DMS153 (cell line): ENCODE results near the gene IL36RN.

Experiments
- DNase-seq: peaks from one replicate; lab custom pipeline; 2025; lab: John Stamatoyannopoulos, UW

IL36RN gene

DNA sequence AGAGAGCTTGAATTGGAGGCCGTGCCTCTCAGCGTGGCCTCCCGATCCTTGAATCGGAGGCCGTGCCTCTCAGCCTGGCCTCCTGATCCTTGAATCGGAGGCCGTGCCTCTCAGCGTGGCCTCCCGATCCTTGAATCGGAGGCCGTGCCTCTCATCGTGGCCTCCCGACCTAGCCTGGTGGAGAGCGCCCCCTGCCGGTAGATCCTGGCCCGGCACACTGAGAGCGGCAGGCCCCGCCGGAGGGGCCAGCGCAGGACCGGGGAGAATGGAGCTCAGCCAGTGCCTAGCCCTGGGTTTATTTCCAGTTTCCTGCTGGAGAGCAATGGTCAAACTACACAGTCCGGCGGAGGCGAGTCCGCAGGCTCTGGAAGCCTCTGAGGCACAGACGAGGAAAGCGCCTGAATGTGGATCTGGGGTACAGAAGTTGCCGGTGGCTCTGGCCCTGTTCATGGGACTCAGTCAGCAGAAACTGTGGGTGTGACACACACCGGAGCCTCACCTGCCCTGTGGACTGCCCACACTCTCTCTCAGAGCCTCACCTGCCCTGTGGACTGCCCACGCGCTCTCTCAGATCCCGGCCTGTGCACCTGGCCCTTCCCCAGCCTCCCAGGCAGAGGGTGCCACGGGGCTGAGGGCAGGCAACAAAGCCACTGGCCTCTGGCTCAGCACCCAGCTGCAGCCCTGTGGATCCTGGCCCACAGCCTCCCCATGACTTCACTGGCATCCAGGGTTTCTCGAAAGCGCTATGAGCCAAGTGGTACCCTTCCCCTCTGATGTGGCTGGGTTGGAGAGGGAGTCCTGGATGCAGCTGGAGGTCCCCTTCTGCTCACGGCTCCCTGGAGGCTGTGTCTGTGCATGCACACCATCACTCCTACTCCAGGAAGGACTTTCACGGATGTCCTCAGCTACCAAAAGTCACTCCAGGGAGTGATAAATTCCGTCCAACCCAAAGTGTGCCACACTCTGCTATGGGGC, 7.8 kb upstream of the IL36RN start:
- no peak for DNase-seq

GRCh38 chr2:113052396-113052917, 6.5 kb upstream of the IL36RN start, which contains the start of gene IL36B:
IL36B (minus strand) TSS chr2:113052867.
- DNase-seq: no peak

- DNase-seq: no peak
These were observed 5.3 kb upstream of the IL36RN start for GRCh38 chr2:113053666-113054065.

- DNase-seq: no peak
These were observed 4.9 kb upstream of the IL36RN start for GRCh38 chr2:113054066-113054465.

- no peak for DNase-seq
These were observed 2.5 kb upstream of the IL36RN start for GRCh38 chr2:113056521-113056920.

- no peak for DNase-seq
These were observed 1.9 kb upstream of the IL36RN start for GRCh38 chr2:113057117-113057516.

GRCh38 chr2:113058411-113058994, 495 bp upstream of the IL36RN start:
- no peak for DNase-seq

DNA sequence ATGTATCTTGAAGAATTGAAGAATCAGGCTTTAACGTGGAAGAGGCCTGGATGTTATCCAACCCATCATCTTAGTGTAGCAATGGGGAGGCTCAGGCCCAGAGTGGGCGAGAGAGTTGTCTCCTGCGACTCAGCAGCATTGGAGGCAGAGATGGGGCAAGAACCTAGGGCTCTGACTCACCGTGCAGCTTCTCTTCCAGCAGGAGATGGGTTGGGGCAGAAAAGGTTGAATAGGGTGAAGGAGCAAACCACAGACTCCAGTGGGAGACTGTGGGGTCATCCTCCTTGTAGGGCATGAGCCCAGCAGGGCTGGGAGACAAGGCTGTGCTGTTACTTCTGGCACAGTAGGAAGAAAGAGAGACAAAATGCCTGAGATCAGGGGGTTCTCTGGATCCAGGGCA, 1.4 kb downstream of the IL36RN start:
- DNase-seq: no peak

GRCh38 chr2:113060796-113061195, 1.8 kb downstream of the IL36RN start:
- no peak for DNase-seq

DNA sequence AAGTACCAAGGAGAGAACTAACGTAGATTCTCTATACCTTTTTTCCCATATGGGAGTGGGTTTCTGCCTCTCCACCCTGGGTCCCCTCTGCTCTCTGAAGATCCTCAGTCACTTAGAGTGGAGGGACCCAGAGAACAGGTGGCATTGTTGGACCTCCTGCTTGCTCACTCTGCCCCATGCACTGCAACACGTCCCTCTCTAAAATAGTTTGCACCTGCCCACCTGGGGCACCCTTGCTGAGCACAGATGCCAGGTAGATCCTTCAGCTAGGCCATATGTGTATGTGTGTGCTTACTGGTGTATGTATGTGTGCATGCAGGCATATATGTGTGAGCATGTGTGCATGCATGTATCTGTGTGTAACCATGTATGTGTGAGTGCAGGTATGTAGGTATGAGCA, 2.2 kb downstream of the IL36RN start:
- no peak for DNase-seq

DNA sequence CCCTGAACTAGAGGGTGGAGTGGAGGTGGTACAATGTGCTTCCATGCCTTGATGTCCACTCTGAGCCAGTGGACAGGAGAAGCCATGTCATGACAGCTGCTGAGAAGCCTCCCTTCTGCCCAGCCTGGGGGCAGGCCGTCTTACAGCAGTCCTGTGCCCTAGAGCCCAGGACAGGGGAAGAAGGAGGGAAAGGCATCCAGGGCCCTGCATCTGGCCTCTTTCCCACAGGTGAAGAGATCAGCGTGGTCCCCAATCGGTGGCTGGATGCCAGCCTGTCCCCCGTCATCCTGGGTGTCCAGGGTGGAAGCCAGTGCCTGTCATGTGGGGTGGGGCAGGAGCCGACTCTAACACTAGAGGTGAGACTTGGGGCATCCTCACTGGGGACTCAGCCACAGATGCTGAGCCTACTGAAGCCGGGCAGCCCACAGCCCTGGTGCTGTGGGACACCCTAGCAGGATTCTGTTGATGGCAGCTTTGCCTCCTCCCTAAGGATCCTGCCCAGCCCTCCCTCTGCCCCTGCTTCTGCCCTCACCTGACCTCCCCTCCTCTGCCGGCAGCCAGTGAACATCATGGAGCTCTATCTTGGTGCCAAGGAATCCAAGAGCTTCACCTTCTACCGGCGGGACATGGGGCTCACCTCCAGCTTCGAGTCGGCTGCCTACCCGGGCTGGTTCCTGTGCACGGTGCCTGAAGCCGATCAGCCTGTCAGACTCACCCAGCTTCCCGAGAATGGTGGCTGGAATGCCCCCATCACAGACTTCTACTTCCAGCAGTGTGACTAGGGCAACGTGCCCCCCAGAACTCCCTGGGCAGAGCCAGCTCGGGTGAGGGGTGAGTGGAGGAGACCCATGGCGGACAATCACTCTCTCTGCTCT, 3.1 kb downstream of the IL36RN start:
- no peak for DNase-seq

- DNase-seq: no peak
These were observed 5.3 kb downstream of the IL36RN start for GRCh38 chr2:113064281-113064680.

DNA sequence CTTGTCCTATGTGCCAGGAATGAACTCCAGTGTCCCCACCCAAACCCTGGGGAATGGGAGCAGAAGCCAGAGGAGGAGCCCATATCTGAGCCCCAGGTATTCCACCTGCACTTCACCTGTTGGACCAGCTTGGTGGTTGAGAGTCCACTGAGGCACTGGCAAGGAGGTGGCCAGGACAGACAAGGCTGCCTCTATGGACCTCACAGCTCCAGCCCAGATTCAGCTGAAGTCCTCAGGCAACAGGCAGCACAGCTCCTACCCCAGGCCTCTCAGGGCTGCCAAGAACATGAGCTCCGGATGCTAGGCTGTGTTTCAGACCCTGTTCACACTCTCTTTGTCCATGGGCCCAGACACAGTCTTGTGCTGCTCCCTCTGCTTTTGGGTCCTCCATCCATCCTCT, 5.9 kb downstream of the IL36RN start:
- no peak for DNase-seq

GRCh38 chr2:113067681-113068080, 8.7 kb downstream of the IL36RN start, which contains the start of gene IL1F10:
IL1F10 (plus strand) TSS chr2:113067970; CDS start chr2:113072739, 4,769 bp downstream.
- no peak for DNase-seq

GRCh38 chr2:113068249-113068648, 9.3 kb downstream of the IL36RN start:
- no peak for DNase-seq

- no peak for DNase-seq
These were observed 9.9 kb downstream of the IL36RN start for GRCh38 chr2:113068706-113069485.

- no peak for DNase-seq
These were observed 10.9 kb downstream of the IL36RN start for GRCh38 chr2:113069676-113070605.

GRCh38 chr2:113070606-113070975, 11.6 kb downstream of the IL36RN start:
- DNase-seq: no peak

DNA sequence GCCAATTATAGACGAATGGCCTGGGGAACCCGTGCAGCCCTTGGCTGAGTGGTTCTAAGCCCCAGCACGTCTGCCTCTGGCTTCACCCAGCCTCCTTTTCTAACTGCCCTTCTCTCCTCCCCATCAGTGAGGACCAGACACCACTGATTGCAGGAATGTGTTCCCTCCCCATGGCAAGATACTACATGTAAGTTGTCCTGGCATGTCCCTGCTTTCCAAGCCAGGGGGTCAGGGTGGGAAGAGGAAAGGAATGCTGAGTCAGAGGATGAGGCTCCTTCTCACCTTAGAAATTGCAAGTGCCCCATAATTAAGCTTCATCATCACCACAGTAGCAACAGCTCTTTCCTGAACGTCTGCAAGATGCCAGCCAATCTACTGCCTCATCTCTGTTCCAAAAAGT, 13.6 kb downstream of the IL36RN start:
- DNase-seq: no peak

- DNase-seq: no peak
These were observed 14.4 kb downstream of the IL36RN start for GRCh38 chr2:113073325-113073834.
